Measurements from ENCODE around the gene PPFIBP2. TPM values are rescaled to one million over a fixed set of nuclear protein-coding genes. Genes with fewer than 3 reads are reported as not detected.

Gene PPFIBP2
- total and polyA plus RNA-seq, 10 of the 15 experiments (the other 5 are each of a cell fraction or from before 2014, with no cell fraction given) = 17.3 to 56.3 (median 39.2) TPM

DNA sequence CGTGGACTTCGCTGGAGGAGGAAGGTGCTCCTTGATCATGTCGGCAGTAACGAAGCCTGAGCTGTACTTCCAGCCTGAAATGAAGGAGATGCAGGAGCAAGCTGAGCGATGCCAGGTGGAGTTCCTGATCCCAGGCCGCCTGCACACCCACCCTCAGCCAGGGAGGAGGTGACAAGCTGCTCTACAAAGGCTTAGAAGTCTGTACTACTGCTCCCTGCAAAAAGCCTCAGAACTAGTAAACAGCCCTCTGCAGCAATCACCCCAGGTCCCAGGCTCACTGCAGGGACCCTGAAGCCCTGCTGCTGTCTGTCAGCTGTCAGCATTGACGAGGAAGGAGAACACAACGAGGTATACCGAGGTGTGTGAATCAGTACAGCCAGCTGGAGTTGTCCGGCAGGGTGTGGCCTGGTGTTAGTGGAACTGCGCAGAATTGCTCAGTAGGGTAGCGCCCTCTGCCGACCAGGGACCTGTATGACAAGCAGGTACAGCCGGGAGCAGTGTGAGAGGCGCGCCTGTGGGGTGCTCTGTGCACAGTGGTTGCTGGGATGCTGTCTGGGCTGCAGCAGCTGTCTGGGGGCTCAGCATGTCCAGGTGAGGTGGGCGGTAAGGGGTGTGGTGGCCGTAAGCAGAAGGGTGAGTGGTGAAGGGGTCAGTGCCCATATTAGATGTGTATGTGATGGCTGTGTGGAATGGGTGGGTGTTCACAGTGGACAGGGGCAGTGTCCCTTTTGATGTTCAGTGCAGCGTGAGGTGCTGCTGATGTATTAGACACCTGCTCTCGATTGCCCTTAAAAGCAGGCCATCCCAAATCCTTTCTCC is 151.9 kb downstream of the PPFIBP2 start:
- FAIRE-seq (peak; percentile 98), DNase-seq (ENCODE audit: low read depth, low spot score) (peak; percentile 34), ATAC-seq (peak; percentile 100)
- CTCF ChIA-PET = interaction anchor here (0.6 to 4.3 kb wide), 38 partner anchors 8 to 571 kb away, joined by 3 to 61 read pairs (median 4); partner anchors contain the start of gene PPFIBP2
- H3K9ac ChIP-seq (ENCODE audit: control insufficient read depth, insufficient read depth, low read length) = no peak overlapping the region
- H3K4me3 ChIP-seq = no peak overlapping the region
- H3K4me1 ChIP-seq (ENCODE audit: control insufficient read depth, insufficient read depth, low read length) = peaks cover 11% of the 10 kb centered on the region
- no peaks in the 10 kb centered on the region for H3K79me2 ChIP-seq (ENCODE audit: control insufficient read depth, insufficient read depth, low read length)
- SMC1A ChIA-PET (ENCODE audit: uncharacterized antibody, unreplicated experiment) = interaction anchor here (0.6 to 3.8 kb wide), 16 partner anchors 20 to 315 kb away, joined by 3 to 17 read pairs (median 4); partner anchors contain the start of gene PPFIBP2
- 28% methylated on average over 20 of the region's 20 CpGs for WGBS (ENCODE audit: insufficient coverage, insufficient replicate concordance, low lambda C conversion rate, missing lambda C conversion rate)
- intact Hi-C loops (cut with micrococcal nuclease; ENCODE audit: unreplicated experiment) = loop anchor here (1.0 to 5.0 kb wide), 5 partner anchors 88 to 312 kb away; partner anchors contain the start of gene PPFIBP2
- H2AFZ ChIP-seq (ENCODE audit: control insufficient read depth, low read depth, low read length) = 0 out of 2 replicates have a peak overlapping the region, but pooled peaks have one; percentile 12
- RAD21 ChIA-PET (ENCODE audit: unreplicated experiment) = interaction anchor here (0.9 to 2.7 kb wide), 17 partner anchors 18 to 568 kb away, joined by 3 to 18 read pairs (median 4); partner anchors contain the start of gene PPFIBP2
- 0 out of 2 replicates have a peak overlapping the region, but pooled peaks have one; percentile 17 for H3K4me2 ChIP-seq (ENCODE audit: control insufficient read depth, insufficient read depth)
- no TSS peak for BruUV-seq (replicated peaks)
- no peak overlapping the region for H3K27ac ChIP-seq (ENCODE audit: control insufficient read depth, insufficient read depth)
- H3K36me3 ChIP-seq (ENCODE audit: control insufficient read depth in 2 of 2, insufficient read depth in 2 of 2, low read length in 1 of 2) = peaks cover 1 to 13% of the 10 kb centered on the region in 2 experiments; a peak in 3 of 4 replicates
- H4K20me1 ChIP-seq (ENCODE audit: control insufficient read depth, insufficient read depth) = no peaks in the 10 kb centered on the region
- no peaks in the 10 kb centered on the region for H3K9me3 ChIP-seq (replicated peaks; ENCODE audit: control insufficient read depth, insufficient read depth, low read length)
- in situ Hi-C loops (cut with MboI) = no loop called here
- POLR2A ChIA-PET = interaction anchor here (0.5 kb wide), 1 partner anchor 83 kb away, joined by 3 read pairs; no protein-coding TSS in a partner anchor
- no peaks in the 10 kb centered on the region for H3K27me3 ChIP-seq (replicated peaks in 1 of 2; ENCODE audit: control insufficient read depth in 2 of 2, insufficient read depth in 2 of 2, low read length in 1 of 2)
- no peak for TF ChIP-seq RBBP5 (conservative IDR thresholded peaks at IDR 0.05)
- TF ChIP-seq PAX5 (IDR thresholded peaks at IDR 0.05; ENCODE audit: borderline replicate concordance, low read depth, low read length) = no peak
- TF ChIP-seq, protein P1, sequence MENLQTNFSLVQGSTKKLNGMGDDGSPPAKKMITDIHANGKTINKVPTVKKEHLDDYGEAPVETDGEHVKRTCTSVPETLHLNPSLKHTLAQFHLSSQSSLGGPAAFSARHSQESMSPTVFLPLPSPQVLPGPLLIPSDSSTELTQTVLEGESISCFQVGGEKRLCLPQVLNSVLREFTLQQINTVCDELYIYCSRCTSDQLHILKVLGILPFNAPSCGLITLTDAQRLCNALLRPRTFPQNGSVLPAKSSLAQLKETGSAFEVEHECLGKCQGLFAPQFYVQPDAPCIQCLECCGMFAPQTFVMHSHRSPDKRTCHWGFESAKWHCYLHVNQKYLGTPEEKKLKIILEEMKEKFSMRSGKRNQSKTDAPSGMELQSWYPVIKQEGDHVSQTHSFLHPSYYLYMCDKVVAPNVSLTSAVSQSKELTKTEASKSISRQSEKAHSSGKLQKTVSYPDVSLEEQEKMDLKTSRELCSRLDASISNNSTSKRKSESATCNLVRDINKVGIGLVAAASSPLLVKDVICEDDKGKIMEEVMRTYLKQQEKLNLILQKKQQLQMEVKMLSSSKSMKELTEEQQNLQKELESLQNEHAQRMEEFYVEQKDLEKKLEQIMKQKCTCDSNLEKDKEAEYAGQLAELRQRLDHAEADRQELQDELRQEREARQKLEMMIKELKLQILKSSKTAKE (IDR thresholded peaks at IDR 0.05; ENCODE audit: low read depth, poor library complexity, severe bottlenecking) = no peak
- 0 out of 2 replicates have a peak, but pooled peaks have one; percentile 31 for TF ChIP-seq TCF12 (IDR thresholded peaks at IDR 0.05; ENCODE audit: low read depth, low read length)
- TF ChIP-seq PML (IDR thresholded peaks at IDR 0.05; ENCODE audit: low read length) = no peak
- TF ChIP-seq FOS (IDR thresholded peaks at IDR 0.05; ENCODE audit: borderline replicate concordance, extremely low read depth, insufficient read length) = no peak
- TF ChIP-seq CHD2 (IDR thresholded peaks at IDR 0.05; ENCODE audit: borderline replicate concordance, low read depth, low read length) = no peak
- TF ChIP-seq, protein P2, sequence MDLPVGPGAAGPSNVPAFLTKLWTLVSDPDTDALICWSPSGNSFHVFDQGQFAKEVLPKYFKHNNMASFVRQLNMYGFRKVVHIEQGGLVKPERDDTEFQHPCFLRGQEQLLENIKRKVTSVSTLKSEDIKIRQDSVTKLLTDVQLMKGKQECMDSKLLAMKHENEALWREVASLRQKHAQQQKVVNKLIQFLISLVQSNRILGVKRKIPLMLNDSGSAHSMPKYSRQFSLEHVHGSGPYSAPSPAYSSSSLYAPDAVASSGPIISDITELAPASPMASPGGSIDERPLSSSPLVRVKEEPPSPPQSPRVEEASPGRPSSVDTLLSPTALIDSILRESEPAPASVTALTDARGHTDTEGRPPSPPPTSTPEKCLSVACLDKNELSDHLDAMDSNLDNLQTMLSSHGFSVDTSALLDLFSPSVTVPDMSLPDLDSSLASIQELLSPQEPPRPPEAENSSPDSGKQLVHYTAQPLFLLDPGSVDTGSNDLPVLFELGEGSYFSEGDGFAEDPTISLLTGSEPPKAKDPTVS (IDR thresholded peaks at IDR 0.05; ENCODE audit: low read depth, low read length) = no peak
- TF ChIP-seq HDGF (IDR thresholded peaks at IDR 0.05) = peak; percentile 72; the same call in 1 of the 2 replicates
- TF ChIP-seq, protein P3, sequence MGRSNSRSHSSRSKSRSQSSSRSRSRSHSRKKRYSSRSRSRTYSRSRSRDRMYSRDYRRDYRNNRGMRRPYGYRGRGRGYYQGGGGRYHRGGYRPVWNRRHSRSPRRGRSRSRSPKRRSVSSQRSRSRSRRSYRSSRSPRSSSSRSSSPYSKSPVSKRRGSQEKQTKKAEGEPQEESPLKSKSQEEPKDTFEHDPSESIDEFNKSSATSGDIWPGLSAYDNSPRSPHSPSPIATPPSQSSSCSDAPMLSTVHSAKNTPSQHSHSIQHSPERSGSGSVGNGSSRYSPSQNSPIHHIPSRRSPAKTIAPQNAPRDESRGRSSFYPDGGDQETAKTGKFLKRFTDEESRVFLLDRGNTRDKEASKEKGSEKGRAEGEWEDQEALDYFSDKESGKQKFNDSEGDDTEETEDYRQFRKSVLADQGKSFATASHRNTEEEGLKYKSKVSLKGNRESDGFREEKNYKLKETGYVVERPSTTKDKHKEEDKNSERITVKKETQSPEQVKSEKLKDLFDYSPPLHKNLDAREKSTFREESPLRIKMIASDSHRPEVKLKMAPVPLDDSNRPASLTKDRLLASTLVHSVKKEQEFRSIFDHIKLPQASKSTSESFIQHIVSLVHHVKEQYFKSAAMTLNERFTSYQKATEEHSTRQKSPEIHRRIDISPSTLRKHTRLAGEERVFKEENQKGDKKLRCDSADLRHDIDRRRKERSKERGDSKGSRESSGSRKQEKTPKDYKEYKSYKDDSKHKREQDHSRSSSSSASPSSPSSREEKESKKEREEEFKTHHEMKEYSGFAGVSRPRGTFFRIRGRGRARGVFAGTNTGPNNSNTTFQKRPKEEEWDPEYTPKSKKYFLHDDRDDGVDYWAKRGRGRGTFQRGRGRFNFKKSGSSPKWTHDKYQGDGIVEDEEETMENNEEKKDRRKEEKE (IDR thresholded peaks at IDR 0.05) = no peak
- TF ChIP-seq, protein P4, sequence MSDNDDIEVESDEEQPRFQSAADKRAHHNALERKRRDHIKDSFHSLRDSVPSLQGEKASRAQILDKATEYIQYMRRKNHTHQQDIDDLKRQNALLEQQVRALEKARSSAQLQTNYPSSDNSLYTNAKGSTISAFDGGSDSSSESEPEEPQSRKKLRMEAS (IDR thresholded peaks at IDR 0.05; ENCODE audit: low read depth, low read length) = 0 out of 2 replicates have a peak, but pooled peaks have one; percentile 33
- TF ChIP-seq RAD21 (IDR thresholded peaks at IDR 0.05; ENCODE audit: insufficient read depth, low read depth, low read length) = peak; percentile 86
- TF ChIP-seq TCF3 (IDR thresholded peaks at IDR 0.05; ENCODE audit: borderline replicate concordance, insufficient read depth, low read depth, low read length) = 0 out of 2 replicates have a peak, but pooled peaks have one; percentile 28
- peak; percentile 38; the same call in 1 of the 2 replicates for TF ChIP-seq POLR2AphosphoS5 (IDR thresholded peaks at IDR 0.05; ENCODE audit: low read length)
- no peak for TF ChIP-seq HDAC2 (IDR thresholded peaks at IDR 0.05)

Measured in GM12878 (cell line).